ENCODE measurements around the gene PLEK2.

The PLEK2 gene

DNA sequence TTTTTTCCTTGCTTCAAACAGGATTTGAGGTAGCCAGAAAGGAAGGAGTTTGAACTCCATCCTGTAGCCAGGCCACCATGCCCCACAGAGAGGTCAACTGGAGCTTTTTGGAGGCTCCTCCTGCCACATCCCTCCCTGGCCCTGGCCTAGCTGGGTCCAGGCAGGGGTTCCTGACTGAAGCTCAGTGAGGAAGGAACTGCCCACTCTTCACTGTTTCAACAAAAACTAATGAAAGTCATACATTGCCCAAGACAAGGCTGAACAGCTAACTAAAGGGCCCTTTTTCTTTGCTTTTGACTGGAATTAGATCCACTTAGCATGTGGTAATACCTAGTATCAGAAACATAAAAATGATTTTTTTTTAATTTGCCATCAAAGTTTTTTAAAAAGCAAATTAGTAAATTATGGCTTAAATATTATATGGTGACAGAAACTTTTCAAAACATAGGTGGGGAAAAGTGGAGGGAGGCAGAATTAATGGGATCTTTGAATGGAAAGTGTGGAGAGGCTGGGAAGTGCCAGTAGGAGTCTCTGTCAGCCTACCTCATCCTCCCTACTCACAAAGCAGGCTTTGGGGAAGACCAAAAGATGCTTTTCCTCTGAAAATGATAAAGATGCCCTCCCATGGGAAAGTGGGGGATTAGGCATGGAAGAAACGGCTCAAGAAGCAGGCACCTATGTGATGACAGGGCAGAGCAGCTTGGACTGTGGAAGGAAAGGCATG lies 22.0 kb downstream of the PLEK2 start:
- no peak for DNase-seq (ENCODE audit: extremely low read depth, insufficient read length)
- TF ChIP-seq, protein P1, sequence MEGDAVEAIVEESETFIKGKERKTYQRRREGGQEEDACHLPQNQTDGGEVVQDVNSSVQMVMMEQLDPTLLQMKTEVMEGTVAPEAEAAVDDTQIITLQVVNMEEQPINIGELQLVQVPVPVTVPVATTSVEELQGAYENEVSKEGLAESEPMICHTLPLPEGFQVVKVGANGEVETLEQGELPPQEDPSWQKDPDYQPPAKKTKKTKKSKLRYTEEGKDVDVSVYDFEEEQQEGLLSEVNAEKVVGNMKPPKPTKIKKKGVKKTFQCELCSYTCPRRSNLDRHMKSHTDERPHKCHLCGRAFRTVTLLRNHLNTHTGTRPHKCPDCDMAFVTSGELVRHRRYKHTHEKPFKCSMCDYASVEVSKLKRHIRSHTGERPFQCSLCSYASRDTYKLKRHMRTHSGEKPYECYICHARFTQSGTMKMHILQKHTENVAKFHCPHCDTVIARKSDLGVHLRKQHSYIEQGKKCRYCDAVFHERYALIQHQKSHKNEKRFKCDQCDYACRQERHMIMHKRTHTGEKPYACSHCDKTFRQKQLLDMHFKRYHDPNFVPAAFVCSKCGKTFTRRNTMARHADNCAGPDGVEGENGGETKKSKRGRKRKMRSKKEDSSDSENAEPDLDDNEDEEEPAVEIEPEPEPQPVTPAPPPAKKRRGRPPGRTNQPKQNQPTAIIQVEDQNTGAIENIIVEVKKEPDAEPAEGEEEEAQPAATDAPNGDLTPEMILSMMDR (IDR thresholded peaks at IDR 0.05; ENCODE audit: insufficient read depth, low read length, poor library complexity, severe bottlenecking), result no peak
- Histone ChIP-seq H3K27me3 (replicated peaks; ENCODE audit: control insufficient read depth, insufficient read depth, low read length) (no peaks in the 10 kb centered on the region), H3K4me3 (replicated peaks; ENCODE audit: low read depth, low read length) (no peak overlapping the region), H3K36me3 (ENCODE audit: control insufficient read depth, insufficient read depth, low read length) (peaks cover 5% of the 10 kb centered on the region)

DNA sequence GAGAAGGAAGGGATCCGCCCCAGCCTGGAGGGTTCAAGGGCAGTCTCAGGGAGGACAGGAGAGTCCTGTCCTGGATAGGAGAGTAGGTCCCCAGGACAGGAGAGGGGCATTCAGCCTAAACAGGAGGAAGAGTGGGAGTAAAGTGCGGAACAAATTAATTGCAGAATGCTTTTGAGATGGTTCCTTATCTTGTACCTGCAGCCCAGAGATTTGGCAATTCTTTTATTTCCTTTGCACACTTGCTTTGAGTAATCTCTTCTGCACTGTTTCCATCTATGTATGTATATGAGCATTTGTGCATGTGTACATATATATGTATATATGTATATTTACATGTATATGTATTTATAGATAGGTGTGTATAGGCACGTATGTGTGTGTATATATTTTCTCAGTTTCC lies 22.7 kb downstream of the PLEK2 start:
- no peak overlapping the region for H3K4me3 ChIP-seq (replicated peaks; ENCODE audit: low read depth, low read length)
- TF ChIP-seq, protein P1 (IDR thresholded peaks at IDR 0.05; ENCODE audit: insufficient read depth, low read length, poor library complexity, severe bottlenecking), result no peak
- H3K36me3 ChIP-seq (ENCODE audit: control insufficient read depth, insufficient read depth, low read length), result peaks cover 8% of the 10 kb centered on the region
- no peak for DNase-seq (ENCODE audit: extremely low read depth, insufficient read length)
- H3K27me3 ChIP-seq (replicated peaks; ENCODE audit: control insufficient read depth, insufficient read depth, low read length), result no peaks in the 10 kb centered on the region

DNA sequence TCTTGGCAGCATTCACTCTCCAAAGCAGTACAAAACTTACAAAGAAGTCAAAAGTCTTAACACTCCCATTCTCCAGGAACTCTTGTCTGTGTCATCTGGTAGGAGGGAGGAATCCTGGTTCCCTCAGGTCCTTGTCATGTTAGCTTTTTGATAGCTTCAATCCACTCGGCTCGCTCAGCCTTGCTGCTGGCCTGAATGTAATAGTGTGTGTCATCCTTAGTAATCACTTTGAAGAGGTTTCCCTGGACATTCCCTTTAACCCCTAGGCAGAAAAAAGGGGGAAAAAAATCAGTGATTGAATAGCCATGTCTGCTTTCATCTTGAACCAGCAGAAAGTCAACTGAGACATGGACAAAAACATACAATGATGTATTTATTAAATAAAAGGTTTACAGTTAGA lies 24.8 kb downstream of the PLEK2 start:
- Histone ChIP-seq H3K4me3 (replicated peaks; ENCODE audit: low read depth, low read length) (no peak overlapping the region), H3K27me3 (replicated peaks; ENCODE audit: control insufficient read depth, insufficient read depth, low read length) (no peaks in the 10 kb centered on the region), H3K36me3 (ENCODE audit: control insufficient read depth, insufficient read depth, low read length) (peaks cover 11% of the 10 kb centered on the region)
- TF ChIP-seq, protein P1 (IDR thresholded peaks at IDR 0.05; ENCODE audit: insufficient read depth, low read length, poor library complexity, severe bottlenecking), result no peak
- DNase-seq (ENCODE audit: extremely low read depth, insufficient read length), result no peak

DNA sequence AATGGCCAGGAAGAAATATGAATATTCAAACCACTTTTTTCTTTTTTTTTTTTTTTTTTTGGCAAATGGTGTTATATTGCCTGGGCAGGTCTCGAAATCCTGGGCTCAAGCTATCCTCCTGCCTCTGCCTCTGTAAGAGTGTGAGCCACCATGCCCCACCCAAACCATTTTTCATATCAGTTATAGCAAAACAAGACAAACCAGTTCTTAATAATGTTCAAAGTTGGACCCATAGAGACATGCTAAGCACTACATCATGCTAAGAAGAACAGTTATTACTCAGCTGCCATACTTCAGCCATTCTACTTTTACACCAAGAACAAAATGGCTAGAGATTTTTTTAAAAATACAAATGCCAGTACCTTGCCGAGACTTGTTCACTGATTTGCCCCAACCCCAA lies 26.3 kb downstream of the PLEK2 start:
- DNase-seq (ENCODE audit: extremely low read depth, insufficient read length), result no peak
- Histone ChIP-seq H3K27me3 (replicated peaks; ENCODE audit: control insufficient read depth, insufficient read depth, low read length) (no peaks in the 10 kb centered on the region), H3K36me3 (ENCODE audit: control insufficient read depth, insufficient read depth, low read length) (peaks cover 14% of the 10 kb centered on the region), H3K4me3 (replicated peaks; ENCODE audit: low read depth, low read length) (no peak overlapping the region)
- TF ChIP-seq, protein P1 (IDR thresholded peaks at IDR 0.05; ENCODE audit: insufficient read depth, low read length, poor library complexity, severe bottlenecking), result no peak

DNA sequence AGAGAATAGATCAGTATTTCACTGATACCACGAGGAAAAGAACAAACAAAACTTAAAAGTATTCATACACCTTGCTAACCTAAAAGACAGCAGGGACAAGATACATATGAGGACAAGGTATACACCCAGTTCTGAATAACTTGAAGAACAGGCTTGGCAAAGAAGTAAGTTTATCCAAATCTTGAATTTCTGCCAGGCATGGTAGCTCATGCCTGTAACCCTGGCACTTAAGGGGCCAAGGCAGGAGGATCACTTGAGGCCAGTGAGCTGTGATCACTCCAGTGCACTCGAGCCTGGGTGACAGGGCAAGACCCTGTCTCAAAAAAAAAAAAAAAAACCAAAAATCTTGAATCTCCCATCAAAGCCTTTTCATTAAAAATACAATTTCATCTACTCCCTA lies 26.8 kb downstream of the PLEK2 start:
- DNase-seq (ENCODE audit: extremely low read depth, insufficient read length), result no peak
- no peak overlapping the region for H3K4me3 ChIP-seq (replicated peaks; ENCODE audit: low read depth, low read length)
- H3K36me3 ChIP-seq (ENCODE audit: control insufficient read depth, insufficient read depth, low read length), result peaks cover 14% of the 10 kb centered on the region
- H3K27me3 ChIP-seq (replicated peaks; ENCODE audit: control insufficient read depth, insufficient read depth, low read length), result no peaks in the 10 kb centered on the region
- TF ChIP-seq, protein P1 (IDR thresholded peaks at IDR 0.05; ENCODE audit: insufficient read depth, low read length, poor library complexity, severe bottlenecking), result no peak

DNA sequence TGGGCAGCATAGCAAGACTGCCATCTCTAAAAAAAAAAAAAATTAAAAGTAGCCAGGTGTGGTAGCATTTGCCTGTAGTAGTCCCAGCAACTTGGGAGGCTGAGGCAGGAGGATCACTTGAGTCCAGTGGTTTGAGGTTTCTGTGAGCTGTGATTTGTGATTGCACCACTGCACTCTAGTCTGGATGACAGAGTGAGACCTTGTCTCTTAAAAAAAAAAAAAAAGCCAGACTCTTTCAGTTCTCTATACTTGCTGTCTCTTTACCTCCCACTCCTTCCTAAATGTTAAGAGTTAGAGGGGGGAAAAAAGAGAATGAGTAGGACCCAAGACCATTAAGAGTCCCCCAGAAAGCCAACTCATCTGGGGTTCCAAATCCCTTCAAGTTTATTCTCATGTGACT lies 34.0 kb downstream of the PLEK2 start:
- no peak for DNase-seq (ENCODE audit: extremely low read depth, insufficient read length)

More for the DNA sequence above, 34.0 kb downstream of the PLEK2 start:
- H3K27me3 ChIP-seq (replicated peaks; ENCODE audit: control insufficient read depth, insufficient read depth, low read length), result no peaks in the 10 kb centered on the region
- H3K36me3 ChIP-seq (ENCODE audit: control insufficient read depth, insufficient read depth, low read length), result peaks cover 12% of the 10 kb centered on the region
- no peak overlapping the region for H3K4me3 ChIP-seq (replicated peaks; ENCODE audit: low read depth, low read length)
- TF ChIP-seq, protein P1 (IDR thresholded peaks at IDR 0.05; ENCODE audit: insufficient read depth, low read length, poor library complexity, severe bottlenecking), result no peak
